Fibroblast of the aortic adventitia (primary cell): ENCODE data around the gene RAD51B. TPM values are rescaled to one million over a fixed set of nuclear protein-coding genes. Genes with fewer than 3 reads are reported as not detected.

ENCODE experiments used
- DNase-seq: peaks from one replicate; pipeline ENCODE4 v3.0.0-alpha.2; 2010; ENCODE audit warnings: low read depth
- H3K4me3 ChIP-seq: 2 replicates; pipeline ENCODE4 v1.5.1; 2011; ENCODE audit warnings: low read depth, mild to moderate bottlenecking, control low read depth, low read length, moderate library complexity
- total RNA-seq: library from RNA; depleted of rRNA; stranded (reverse); fragments of >200 nt; gene quantifications from 2 replicates; pipeline ENCODE4 v1.2.3, GENCODE V29; 2012; ENCODE audit warnings: low replicate concordance
- TF ChIP-seq, protein P1 (sequence below): IDR thresholded peaks from 2 replicates; pipeline ENCODE4 v1.5.1; 2011; ENCODE audit warnings: mild to moderate bottlenecking, low read length, control low read depth, inconsistent platforms; ENCODE audit not compliant: insufficient read depth

Gene RAD51B
- total RNA-seq, 1 donor: 28.7 TPM

DNA sequence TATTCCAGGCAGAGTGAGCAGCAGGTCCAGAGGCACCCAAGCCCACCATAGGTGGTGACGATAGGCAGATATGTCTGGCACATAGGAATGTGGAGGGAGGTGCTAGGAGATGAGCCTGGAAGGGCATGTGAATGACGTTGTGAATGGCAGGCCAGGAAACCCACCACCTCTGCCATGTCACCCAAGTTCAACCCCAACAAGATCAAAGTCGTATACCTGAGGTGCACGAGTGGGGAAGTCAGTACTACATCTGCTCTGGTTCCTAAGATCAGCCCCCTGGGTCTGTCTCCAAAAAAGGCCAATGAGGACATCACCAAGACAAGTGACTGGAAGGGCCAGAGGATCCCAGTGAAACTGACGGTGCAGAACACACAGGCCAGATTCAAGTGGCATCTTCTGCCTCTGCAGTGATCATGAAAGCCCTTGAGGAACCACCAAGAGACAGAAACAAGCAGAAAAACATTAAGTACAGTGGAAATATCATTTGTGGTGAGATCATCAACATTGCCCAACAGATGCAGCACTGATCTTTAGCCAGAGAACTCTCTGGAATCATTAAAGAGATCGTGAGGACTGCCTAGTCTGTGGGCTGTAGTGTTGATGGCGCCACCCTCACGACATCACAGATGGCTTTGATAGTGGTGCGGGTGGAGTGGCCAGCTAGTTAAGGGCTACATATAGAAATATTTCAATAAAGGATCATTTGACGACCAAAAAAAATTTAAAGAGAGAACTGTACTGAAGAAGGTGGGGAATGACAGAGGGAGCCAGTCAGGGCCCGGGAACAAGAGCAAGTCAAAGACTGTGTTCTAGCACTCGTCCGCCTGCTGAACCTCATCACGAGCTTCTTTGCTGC lies 873.6 kb downstream of the RAD51B start:
- H3K4me3 ChIP-seq: no peak overlapping the region
- TF ChIP-seq, protein P1, sequence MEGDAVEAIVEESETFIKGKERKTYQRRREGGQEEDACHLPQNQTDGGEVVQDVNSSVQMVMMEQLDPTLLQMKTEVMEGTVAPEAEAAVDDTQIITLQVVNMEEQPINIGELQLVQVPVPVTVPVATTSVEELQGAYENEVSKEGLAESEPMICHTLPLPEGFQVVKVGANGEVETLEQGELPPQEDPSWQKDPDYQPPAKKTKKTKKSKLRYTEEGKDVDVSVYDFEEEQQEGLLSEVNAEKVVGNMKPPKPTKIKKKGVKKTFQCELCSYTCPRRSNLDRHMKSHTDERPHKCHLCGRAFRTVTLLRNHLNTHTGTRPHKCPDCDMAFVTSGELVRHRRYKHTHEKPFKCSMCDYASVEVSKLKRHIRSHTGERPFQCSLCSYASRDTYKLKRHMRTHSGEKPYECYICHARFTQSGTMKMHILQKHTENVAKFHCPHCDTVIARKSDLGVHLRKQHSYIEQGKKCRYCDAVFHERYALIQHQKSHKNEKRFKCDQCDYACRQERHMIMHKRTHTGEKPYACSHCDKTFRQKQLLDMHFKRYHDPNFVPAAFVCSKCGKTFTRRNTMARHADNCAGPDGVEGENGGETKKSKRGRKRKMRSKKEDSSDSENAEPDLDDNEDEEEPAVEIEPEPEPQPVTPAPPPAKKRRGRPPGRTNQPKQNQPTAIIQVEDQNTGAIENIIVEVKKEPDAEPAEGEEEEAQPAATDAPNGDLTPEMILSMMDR: no peak
- peak; percentile 86 for DNase-seq

DNA sequence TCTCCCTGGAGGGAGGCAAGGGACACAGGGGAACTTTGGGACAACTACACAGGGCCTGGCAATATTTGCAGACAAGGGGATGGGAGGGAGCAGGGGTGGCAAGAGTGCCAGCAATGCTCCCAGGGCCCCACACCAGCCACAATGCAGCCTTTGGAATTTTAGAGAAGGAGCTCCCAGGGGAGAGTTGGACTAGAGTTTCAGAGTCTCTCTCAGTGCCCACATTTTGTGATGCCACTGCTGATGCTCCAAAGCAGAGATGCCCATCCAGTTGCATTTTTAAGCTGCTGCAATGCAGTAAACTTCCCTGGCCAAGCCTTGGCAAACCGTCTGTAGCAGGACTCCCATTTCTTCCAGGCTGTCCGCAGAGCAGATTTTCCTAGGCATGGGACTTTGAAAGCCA lies 874.3 kb downstream of the RAD51B start:
- TF ChIP-seq, protein P1: no peak
- DNase-seq: no peak

DNA sequence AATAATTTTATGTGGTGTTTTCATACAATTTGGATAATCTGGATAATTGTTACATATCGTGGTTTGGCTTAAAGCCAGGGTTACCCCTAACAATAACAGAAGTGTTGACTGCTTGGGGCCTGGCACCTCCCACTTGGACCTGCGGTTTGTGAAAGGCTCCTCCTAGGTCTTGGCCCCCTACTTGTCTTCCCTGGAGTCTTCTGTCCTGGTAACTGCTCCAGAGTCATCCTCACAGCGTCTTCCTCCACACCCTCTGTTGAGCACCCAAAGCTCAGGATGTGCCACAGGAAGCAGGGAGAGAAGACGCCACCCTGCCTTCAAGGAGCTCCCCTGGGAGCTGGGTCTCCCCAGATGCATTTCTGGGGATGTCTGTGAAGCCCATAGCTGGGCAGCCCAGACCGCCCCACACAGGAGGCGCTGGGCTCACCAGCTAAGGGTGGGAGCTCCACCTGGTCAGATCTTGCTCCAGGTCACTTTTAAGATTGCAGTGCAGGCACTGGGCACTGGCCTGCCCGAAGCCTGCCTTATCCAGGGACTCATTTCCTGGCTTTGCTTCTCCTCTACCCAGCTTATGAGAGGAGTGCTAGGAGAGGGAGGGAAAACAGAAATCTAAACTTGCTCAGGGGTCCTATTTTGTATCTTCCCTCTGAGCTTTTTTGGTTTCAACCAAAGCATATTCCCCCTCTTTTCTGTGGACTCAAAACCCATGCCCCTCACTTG lies 875.1 kb downstream of the RAD51B start:
- TF ChIP-seq, protein P1: no peak
- DNase-seq: peak; percentile 75
- H3K4me3 ChIP-seq: no peak overlapping the region

More for the DNA sequence above, 874.3 kb downstream of the RAD51B start:
- H3K4me3 ChIP-seq: no peak overlapping the region

DNA sequence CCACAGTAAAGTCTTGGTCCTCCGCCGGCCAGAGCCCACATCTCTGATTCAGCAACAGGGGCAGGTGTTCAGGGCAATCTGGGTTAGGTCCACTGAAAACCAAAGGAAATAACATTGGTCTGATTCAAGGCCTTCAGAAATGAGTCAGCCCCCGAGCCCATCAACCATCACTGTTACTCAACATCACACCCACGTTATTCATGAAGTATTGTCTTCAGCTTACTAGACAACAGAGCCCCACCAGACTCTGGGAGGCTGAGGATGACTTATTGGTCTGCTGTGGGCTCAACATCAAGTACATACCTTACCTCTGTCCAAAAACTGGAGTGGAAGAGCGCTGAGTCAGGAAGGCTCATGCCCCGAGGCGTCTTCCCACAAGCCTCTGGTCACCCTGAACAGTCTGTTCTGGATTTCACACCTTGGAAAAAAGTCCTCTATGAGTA lies 875.8 kb downstream of the RAD51B start:
- H3K4me3 ChIP-seq: no peak overlapping the region
- TF ChIP-seq, protein P1: no peak
- peak; percentile 100 for DNase-seq

DNA sequence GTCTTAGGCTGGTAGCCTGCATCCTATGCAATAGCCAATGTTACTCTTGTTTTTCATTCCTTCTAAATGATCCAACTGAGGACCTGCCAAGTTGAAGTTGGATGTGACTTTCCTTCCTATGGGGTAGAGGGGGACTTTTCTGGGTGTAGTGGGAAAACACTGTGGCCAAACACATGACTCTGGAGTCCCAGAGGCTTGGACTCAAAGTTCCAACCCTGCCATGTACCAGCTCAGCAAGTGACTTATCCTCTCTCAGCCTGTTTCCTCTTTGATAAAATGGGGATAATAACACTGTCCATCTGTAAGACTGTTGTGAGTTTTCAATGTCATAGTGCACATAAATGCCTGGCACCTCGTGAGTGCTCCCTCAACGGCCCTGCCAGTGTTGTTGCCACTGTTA lies 876.3 kb downstream of the RAD51B start:
- H3K4me3 ChIP-seq: no peak overlapping the region
- DNase-seq: no peak
- TF ChIP-seq, protein P1: no peak

DNA sequence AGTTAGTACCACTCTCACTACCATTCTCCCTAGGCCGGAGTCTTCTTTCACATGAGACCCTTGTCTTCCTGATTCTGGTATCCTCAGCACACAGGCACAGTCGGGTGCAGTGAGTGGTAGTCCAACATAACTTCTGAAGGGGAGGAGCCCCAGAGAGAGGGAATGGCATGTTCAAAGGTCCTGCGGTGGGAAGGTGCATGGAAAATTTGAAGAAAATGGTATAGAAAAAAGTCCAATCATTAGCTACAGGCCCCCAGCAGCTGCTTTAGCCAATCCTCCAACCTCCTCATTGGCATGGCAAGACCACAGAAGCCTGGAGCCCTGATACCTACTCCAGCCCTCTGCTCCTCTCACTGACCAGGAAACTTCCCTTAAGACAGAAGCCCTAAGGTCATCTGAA lies 876.7 kb downstream of the RAD51B start:
- TF ChIP-seq, protein P1: no peak
- no peak for DNase-seq
- no peak overlapping the region for H3K4me3 ChIP-seq
